Measurements from ENCODE around the gene DTNA.

Gene DTNA

GRCh38 chr18:34841891-34842290, 131.8 kb downstream of the DTNA start:
- H3K9ac ChIP-seq = no peak overlapping the region
- no peaks in the 10 kb centered on the region for H4K20me1 ChIP-seq (ENCODE audit: insufficient read depth)
- H3K4me3 ChIP-seq (IDR thresholded peaks at IDR 0.05; ENCODE audit: insufficient read depth, low read depth, low read length) = no peak overlapping the region
- H3K4me1 ChIP-seq (ENCODE audit: low read depth, poor library complexity, severe bottlenecking) = no peaks in the 10 kb centered on the region
- no peak overlapping the region for H3K4me2 ChIP-seq
- no peak overlapping the region for H3K27ac ChIP-seq
- H2AFZ ChIP-seq (ENCODE audit: low read depth) = no peak overlapping the region
- TF ChIP-seq, protein P1, sequence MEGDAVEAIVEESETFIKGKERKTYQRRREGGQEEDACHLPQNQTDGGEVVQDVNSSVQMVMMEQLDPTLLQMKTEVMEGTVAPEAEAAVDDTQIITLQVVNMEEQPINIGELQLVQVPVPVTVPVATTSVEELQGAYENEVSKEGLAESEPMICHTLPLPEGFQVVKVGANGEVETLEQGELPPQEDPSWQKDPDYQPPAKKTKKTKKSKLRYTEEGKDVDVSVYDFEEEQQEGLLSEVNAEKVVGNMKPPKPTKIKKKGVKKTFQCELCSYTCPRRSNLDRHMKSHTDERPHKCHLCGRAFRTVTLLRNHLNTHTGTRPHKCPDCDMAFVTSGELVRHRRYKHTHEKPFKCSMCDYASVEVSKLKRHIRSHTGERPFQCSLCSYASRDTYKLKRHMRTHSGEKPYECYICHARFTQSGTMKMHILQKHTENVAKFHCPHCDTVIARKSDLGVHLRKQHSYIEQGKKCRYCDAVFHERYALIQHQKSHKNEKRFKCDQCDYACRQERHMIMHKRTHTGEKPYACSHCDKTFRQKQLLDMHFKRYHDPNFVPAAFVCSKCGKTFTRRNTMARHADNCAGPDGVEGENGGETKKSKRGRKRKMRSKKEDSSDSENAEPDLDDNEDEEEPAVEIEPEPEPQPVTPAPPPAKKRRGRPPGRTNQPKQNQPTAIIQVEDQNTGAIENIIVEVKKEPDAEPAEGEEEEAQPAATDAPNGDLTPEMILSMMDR (conservative IDR thresholded peaks at IDR 0.05; ENCODE audit: low read depth, low read length) = no peak
- no peaks in the 10 kb centered on the region for H3K79me2 ChIP-seq (ENCODE audit: insufficient read depth, low read depth)
- H3K27me3 ChIP-seq (ENCODE audit: insufficient read depth, low read depth) = no peaks in the 10 kb centered on the region
- no peaks in the 10 kb centered on the region for H3K36me3 ChIP-seq (ENCODE audit: insufficient read depth)

GRCh38 chr18:34844072-34844471, 134.0 kb downstream of the DTNA start:
- H3K4me2 ChIP-seq = no peak overlapping the region
- H2AFZ ChIP-seq (ENCODE audit: low read depth) = no peak overlapping the region
- no peak overlapping the region for H3K4me3 ChIP-seq (IDR thresholded peaks at IDR 0.05; ENCODE audit: insufficient read depth, low read depth, low read length)
- H3K4me1 ChIP-seq (ENCODE audit: low read depth, poor library complexity, severe bottlenecking) = no peaks in the 10 kb centered on the region
- no peak overlapping the region for H3K9ac ChIP-seq
- H3K27me3 ChIP-seq (ENCODE audit: insufficient read depth, low read depth) = no peaks in the 10 kb centered on the region
- no peaks in the 10 kb centered on the region for H3K79me2 ChIP-seq (ENCODE audit: insufficient read depth, low read depth)
- TF ChIP-seq, protein P1 (conservative IDR thresholded peaks at IDR 0.05; ENCODE audit: low read depth, low read length) = no peak
- no peaks in the 10 kb centered on the region for H3K36me3 ChIP-seq (ENCODE audit: insufficient read depth)
- no peak overlapping the region for H3K27ac ChIP-seq
- H4K20me1 ChIP-seq (ENCODE audit: insufficient read depth) = no peaks in the 10 kb centered on the region

- Histone ChIP-seq H3K79me2 (ENCODE audit: insufficient read depth, low read depth) (no peaks in the 10 kb centered on the region), H2AFZ (ENCODE audit: low read depth) (no peak overlapping the region), H3K27me3 (ENCODE audit: insufficient read depth, low read depth) (no peaks in the 10 kb centered on the region), H3K9ac (no peak overlapping the region), H4K20me1 (ENCODE audit: insufficient read depth) (no peaks in the 10 kb centered on the region), H3K4me2 (no peak overlapping the region), H3K4me1 (ENCODE audit: low read depth, poor library complexity, severe bottlenecking) (no peaks in the 10 kb centered on the region), H3K4me3 (IDR thresholded peaks at IDR 0.05; ENCODE audit: insufficient read depth, low read depth, low read length) (no peak overlapping the region), H3K27ac (no peak overlapping the region), H3K36me3 (ENCODE audit: insufficient read depth) (no peaks in the 10 kb centered on the region; the same call in 1 of the 2 replicates)
- TF ChIP-seq, protein P1 (conservative IDR thresholded peaks at IDR 0.05; ENCODE audit: low read depth, low read length) = no peak
Measured at GRCh38 chr18:34844732-34845459, 134.8 kb downstream of the DTNA start.

- Histone ChIP-seq H3K4me3 (IDR thresholded peaks at IDR 0.05; ENCODE audit: insufficient read depth, low read depth, low read length) (no peak overlapping the region), H3K79me2 (ENCODE audit: insufficient read depth, low read depth) (no peaks in the 10 kb centered on the region), H3K9ac (no peak overlapping the region), H3K27ac (no peak overlapping the region), H3K4me2 (no peak overlapping the region), H4K20me1 (ENCODE audit: insufficient read depth) (no peaks in the 10 kb centered on the region), H3K36me3 (ENCODE audit: insufficient read depth) (no peaks in the 10 kb centered on the region; the same call in 1 of the 2 replicates), H3K4me1 (ENCODE audit: low read depth, poor library complexity, severe bottlenecking) (no peaks in the 10 kb centered on the region), H2AFZ (ENCODE audit: low read depth) (no peak overlapping the region), H3K27me3 (ENCODE audit: insufficient read depth, low read depth) (no peaks in the 10 kb centered on the region)
- TF ChIP-seq, protein P1 (conservative IDR thresholded peaks at IDR 0.05; ENCODE audit: low read depth, low read length) = no peak
Measured at GRCh38 chr18:34847408-34847807, 137.3 kb downstream of the DTNA start.

All from KMS-11 (cell line).